Posterior vena cava (tissue), 2 donors: ENCODE results near the gene LRP2. TPM values are rescaled to one million over a fixed set of nuclear protein-coding genes. Genes with fewer than 3 reads are reported as not detected.
"Not testable (repeated sequence)": the region's sequence is repeated elsewhere in the genome, so short reads cannot be mapped to it uniquely, and the experiment has no call there.

Experiments
- DNase-seq: peaks from one replicate; pipeline ENCODE4 v3.0.0-alpha.2; 2020; ENCODE audit warnings: low spot score
- intact Hi-C, 2 donors: fragments of 100-400 bp; cut with DNase I; formaldehyde crosslinking; loops; one replicate each; pipeline versions ENCODE4 v1.14.1 to v1.14.2; 2022 to 2023
- total RNA-seq, 2 donors: library from RNA; stranded (reverse); fragmentation: NEBNext Ultra II Directional; extraction: Animal tissue kit (Norgen Biotek cat#: 25700); gene quantifications; one replicate each; pipeline ENCODE4 v1.2.1, GENCODE V29; 2021
- donor health status: DM: yes; HTN: yes; CAD: no.
- donor health status: DM: yes; HTN: yes; CAD: no.

The LRP2 gene
- total RNA-seq, 2 donors from 2014 or later = not detected

DNA sequence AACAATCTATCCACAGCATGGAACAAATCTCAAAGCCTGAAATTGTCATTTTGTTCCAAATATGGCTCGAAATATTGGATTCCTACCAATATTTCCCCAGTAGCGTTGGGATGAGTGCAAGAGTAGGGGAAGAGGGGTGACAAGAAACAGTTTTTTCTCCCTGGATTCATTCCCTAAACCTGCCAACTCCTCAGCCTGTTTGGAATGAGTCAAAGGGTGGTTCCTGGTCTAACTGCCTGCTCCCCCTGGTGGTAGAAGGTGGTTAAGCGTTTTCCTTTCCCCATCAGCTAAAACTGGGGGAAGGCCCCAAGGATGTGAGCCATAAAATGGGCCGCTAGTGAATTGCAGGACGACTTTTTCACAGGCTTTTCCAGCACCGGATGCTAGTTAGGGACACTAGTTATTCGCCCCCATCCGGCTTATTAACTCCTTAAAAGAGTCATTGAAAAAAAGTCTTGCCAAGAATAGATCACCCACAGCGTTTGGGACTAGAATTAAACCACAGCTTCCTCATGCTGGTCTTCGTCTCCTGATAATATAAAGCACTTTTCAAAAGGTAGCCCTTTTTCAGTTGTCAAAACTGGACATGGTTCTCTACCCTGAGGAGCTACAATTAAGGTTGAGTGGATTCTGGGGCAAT is 220.5 kb downstream of the LRP2 start:
- DNase-seq = no peak

DNA sequence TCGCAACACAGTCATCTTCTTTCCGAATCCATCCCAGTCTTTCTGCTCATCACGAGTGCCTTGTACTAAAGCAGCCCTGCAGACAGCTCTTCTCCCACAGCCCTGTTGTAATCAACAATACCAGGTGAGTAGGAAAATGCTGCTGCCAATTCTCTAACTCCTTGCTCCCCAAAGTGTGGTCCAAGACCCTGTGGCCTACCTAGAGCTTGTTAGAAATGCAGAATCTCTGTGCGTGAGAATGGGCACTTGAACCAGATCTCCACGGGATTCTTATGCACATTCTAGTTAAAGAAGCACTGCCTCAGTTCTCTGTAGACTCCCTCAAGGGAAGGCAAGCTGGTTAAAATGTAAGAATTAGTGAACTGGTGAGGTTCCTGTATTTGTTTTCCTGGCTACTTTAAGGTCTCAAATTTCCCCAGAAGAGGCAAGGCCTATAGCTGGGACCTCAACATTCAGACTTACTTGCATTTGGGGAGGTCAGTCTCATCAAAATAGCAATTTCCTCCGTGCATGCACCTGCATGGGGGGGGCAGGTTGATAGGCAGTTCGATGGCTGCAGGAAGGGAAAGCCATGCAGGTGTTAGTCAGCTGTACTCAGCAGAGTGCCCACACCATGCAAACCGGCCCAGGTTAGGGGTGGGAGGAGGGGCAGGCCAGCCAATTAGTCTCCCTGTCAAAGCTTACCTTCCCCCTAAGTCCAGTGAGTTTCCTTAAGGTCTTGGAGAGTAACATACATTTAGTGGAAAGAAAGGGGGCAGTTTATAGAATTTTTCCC is 222.2 kb downstream of the LRP2 start:
- DNase-seq = no peak

More for the DNA sequence above, 220.5 kb downstream of the LRP2 start:
- intact Hi-C loops = no loop called here

DNA sequence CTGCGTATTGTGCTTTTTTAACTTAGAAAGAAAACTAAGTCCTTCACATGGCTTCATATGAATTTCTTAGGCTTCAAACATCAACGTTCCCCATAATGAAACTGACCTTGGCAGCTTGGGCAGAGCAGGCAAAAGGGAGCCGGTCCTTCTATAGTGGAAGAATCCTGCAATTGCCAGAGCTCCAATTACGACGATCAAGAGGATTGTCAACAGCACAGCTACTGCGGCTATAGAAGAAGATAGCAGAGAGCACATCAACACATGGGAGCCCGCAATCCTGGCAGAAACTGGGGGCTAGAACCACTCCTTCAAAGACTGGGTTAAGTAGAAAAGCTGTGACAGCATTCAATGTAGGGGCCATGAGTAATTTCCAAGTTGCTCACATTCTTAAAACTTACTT is 223.2 kb downstream of the LRP2 start:
- intact Hi-C loops = loop anchor here in 1 of 2 donors (10.0 kb wide), 1 partner anchor 174 kb away; no protein-coding TSS in a partner anchor

More for the DNA sequence above, 222.2 kb downstream of the LRP2 start:
- intact Hi-C loops = loop anchor here in 1 of 2 donors (10.0 kb wide), 1 partner anchor 175 kb away; no protein-coding TSS in a partner anchor

DNA sequence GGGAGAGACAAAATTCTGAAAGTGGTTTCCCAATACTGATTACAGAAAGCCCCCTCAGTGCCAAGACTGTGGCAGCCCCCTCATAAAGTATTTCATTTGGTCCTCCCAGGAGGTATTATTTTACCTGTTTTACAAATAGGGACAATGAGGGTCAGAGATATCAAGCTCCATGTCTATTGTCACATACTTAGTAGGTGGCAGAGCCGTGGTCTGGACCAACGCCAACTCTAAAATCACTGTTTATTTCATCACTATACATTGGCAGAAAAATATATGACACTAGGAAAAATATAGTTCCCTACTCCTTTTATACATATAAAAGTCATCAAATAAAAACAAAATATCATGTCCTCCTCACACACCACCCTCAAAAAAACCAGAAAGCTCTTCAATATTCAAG is 224.4 kb downstream of the LRP2 start:
- intact Hi-C loops = loop anchor here in 1 of 2 donors (10.0 kb wide), 1 partner anchor 173 kb away; no protein-coding TSS in a partner anchor
- DNase-seq = no peak

More for the DNA sequence above, 223.2 kb downstream of the LRP2 start:
- DNase-seq = no peak

DNA sequence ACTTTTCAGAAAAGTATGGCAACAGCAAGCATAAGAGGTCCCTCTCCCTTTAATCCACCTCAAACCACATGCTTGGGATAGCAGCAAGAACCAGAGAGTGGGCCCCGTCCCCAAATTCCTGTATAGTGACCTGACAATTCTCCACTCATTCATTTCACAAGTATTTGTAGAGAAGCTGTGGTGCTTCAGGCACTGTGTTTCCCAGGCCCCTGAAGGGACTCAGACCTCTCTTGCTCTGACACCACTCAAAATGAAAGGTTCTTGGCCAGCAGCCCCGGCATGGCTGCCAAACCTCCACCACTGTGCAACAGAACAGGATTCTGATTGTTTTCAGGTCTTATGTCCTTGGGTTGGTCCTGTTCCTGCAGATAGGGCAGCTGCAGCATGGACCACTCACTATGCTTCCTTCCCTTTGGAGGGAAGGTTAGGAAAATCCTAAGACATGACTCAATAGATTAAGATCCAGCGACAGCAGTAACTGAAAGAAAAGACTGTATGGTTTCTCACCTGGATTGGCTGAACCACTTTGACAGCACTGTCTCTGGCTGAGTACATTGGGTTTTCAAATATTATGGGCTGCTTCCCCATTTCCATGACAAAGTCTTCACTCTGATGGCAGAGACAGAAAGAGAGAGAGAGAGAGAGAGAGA is 225.3 kb downstream of the LRP2 start:
- no peak for DNase-seq
- intact Hi-C loops = loop anchor here in 1 of 2 donors (10.0 kb wide), 1 partner anchor 172 kb away; no protein-coding TSS in a partner anchor

DNA sequence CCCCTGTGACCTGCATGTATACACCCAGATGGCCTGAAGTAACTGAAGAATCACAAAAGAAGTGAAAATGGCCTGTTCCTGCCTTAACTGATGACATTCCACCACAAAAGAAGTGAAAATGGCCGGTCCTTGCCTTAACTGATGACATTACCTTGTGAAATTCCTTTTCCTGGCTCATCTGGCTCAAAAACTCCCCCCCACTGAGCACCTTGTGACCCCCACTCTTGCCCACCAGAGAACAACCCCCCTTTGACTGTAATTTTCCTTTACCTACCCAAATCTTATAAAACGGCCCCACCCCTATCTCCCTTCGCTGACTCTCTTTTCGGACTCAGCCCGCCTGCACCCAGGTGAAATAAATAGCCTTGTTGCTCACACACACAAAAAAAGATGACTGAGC is 225.9 kb downstream of the LRP2 start:
- intact Hi-C loops = loop anchor here in 1 of 2 donors (10.0 kb wide), 1 partner anchor 172 kb away; no protein-coding TSS in a partner anchor
- DNase-seq = not testable (repeated sequence)

DNA sequence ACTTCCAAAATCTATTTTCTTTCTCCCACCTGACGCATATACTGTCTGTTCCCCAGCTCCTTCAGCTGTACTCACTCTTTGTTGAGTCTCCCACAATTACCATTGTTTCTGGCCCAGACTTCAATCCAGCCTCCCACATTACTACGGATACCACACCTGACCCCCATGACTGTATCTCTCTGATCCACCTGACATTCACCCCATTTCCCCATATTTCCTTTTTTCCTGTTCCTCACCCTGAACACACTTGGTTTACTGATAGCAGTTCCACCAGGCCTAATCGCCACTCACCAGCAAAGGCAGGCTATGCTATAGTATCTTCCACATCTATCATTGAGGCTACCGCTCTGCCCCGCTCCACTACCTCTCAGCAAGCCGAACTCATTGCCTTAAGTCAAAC is 228.1 kb downstream of the LRP2 start:
- not testable (repeated sequence) for DNase-seq
- intact Hi-C loops = loop anchor here in 1 of 2 donors (10.0 kb wide), 1 partner anchor 169 kb away; no protein-coding TSS in a partner anchor

DNA sequence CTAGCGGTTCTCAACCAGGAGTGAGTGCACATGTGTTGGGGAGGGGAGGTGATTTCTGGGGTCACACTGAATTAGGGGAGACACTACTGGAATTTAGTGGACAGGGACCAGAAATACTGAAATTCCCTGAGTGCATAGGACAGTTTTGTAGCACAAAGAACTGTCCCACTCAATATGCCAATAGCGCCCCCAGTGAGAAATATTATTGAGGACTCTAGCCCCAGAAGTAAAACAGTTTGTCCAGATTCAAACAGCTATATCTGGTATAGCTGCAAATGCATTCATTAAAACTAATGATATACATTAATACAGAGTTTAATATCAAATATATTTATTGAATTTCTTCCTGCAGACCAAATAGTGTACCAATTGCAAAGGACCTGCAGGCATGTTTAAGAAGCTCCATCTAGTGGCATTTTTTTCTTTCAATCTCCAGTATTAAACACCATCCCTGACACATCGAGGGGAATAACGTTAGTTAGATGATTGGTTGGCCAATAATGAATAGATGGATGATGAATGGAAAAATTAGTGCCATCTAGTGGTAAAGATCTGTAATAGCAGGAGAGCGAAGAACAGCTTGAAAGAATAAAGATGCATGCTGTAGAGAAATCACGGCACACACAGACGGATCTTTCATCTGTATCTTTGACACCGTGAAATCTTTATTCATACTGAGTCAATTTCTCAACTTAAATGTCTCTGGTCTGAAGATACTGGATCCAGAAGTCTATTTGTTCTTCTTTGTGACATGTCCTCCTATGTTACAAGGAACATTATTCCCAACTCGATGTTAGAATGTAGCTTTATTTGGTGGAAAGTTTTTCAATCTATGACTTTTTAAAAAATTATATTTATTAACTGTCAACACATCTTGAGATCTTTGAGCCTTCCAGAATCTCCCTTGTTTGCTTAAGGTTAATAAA is 230.5 kb downstream of the LRP2 start:
- intact Hi-C loops = loop anchor here in 1 of 2 donors (10.0 kb wide), 1 partner anchor 167 kb away; no protein-coding TSS in a partner anchor
- no peak for DNase-seq

DNA sequence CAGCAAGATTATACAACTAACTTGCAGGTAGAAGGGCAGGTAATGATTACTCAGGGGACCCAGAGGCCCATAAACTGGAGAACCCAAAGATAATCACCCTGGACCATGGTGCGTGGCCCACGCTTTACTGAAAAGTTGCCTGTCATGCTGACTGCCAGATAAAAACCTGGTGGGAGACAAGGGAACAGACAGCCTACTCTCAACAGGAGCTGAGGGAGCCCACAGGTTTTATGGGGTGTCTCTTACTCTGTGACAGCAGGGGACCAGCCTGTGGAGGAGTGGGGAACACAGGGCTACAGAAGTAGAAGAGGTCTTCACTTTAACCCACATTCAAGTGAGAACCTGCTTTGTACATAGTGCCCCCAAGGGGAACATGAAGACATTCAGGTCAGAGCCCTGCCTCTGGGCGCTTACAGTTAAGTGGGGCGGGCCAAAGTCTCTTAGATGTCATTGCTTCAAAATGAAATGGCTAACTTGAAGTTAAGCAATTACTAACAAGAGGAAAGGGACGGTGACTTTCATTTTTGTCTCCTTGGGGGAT is 232.6 kb downstream of the LRP2 start:
- intact Hi-C loops = loop anchor here in 1 of 2 donors (10.0 kb wide), 1 partner anchor 165 kb away; no protein-coding TSS in a partner anchor
- DNase-seq = no peak

DNA sequence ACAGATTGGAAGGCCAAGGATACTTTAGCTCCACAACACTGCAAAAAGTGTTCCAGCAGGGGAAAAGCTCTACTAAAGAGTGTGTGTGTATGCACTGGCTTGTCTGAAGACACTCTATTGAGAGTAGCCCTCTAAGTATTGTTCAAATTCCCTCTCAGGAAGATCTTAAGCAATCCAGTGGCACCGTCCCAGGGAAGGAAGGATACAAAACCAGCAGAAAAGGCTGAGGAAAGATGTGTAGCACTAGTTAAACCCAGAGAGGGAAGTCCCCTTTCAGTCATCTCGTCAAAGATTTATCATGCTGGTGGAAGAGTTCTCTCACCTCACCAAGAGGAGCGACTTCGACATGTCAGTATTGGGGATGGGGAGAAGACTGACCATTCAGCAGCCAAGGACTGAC is 242.5 kb downstream of the LRP2 start:
- intact Hi-C loops = no loop called here
- no peak for DNase-seq

DNA sequence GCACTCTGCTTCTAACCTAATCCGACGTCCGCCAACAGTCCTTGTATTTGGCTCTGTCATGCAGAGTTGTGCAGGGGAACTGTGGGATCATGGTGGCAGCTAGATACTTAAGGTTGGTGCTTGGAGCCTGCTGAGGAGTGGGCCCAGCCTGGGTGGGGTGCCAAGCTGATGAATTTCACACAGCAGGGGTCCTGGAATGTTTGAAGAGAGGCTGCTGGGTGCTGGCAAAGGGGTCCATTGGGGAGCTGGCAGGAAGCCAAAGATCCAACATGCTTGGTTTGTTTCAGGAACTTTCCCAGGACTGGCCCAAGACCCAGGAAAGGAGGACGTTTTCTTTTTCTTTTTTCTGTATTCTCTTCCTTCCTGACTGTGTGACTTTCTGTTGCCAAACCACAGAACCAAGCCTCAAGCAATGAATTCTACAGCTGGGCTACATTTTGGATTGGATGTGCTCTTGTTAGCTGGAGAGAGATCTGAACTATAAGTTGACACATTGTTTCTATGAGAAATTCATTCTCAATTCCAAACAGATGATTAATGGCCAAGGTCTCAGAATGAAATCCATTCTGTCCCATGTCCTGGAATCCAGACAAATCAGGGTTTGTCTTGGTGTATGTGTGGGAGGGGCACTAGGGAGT is 243.1 kb downstream of the LRP2 start:
- intact Hi-C loops = no loop called here
- DNase-seq = no peak

DNA sequence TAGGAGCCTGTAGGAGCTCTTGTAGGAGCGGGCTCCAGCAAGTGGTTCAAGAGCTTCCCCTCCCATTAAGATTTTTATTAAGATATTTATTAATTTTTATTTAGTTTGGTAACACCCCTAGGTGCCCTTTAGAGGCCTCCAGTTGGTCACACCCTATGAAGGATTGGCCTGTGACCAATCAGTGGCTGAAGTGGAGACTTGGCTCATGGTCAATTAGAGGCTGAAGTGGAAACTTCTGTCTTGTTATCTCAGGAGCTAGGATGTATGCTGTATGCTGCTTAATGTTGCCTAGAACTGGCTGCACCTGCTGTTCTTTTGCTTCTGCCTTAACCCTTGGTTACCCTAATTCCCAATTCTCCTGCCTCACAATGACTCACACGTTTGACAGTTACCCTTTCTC is 244.3 kb downstream of the LRP2 start:
- intact Hi-C loops = no loop called here
- DNase-seq = no peak

DNA sequence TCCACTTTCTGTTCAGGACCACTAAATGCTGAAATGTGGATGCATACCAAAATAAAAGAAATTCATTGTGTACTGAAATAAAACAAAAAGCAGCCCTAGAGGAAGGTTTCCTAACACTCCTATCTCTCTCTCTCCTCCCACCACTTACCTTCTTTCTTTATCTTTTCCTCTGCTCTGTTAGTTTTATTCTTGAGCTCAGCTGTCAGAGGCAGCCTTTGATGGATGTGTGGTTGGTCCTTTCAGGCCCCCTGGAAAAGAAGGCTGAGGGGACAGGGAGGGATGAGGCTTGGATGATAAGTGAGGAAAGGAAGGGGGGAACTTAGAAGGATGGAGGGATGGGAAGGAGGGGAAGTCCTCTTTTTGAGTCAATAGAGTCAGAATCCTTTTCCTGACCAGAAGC is 245.3 kb downstream of the LRP2 start:
- intact Hi-C loops = no loop called here
- DNase-seq = no peak

DNA sequence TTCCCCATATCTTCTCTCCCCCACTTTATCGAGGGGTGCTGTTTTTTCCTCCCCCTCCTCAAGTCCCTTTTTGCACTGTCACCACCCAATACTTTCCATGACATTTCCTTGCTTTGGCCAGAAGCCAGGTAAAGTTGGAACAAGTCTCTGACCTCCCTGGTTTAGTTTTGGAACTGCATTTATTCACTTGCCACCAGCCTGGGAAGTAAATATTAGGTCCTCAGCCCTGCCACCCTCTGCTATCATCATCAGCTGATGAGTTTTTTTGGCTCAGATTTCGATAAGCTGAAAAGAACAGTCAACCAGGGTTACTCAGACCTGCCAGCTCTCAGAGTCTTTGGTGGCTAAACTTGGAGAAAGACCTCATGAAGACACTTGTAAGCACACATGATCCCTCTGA is 246.0 kb downstream of the LRP2 start:
- DNase-seq = no peak
- intact Hi-C loops = no loop called here

DNA sequence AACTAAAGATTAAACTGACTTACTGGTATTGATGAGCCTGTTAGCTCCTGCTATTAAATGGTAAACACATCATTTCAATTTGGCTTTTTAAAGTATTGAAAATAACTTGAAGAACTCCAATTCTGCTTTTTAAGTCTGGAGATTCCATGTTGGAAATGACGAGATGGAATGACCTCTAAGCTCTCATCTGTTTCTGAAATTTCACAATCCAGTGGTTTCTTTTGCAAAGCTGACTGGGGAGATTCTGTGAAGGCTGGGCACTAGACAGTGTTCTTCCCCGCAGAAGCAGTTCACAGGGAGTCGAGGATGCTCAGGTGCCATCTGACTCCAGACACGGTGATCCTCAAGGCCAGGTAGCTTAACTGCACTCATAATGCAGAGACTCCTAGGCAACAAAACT is 248.3 kb downstream of the LRP2 start:
- intact Hi-C loops = no loop called here
- DNase-seq = no peak

DNA sequence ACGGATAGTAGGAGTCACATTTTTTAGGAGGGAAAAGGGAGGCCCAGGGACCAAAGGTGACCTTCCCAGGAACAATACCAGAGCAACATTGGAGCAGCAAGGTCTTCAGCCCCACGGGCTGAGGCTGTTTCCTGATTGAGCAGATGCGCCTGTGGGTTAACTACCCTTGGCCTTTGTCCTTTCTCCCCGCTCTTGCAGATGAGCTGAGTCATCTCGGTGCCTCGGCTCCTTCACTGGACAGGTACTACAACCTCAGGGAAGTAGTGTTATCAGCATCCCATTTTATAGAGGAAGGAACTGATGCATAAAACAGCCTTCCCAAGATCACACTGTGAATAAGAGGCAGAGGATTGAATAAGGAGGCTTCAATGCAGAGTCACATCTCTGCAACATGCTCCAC is 249.5 kb downstream of the LRP2 start:
- no peak for DNase-seq
- intact Hi-C loops = no loop called here

DNA sequence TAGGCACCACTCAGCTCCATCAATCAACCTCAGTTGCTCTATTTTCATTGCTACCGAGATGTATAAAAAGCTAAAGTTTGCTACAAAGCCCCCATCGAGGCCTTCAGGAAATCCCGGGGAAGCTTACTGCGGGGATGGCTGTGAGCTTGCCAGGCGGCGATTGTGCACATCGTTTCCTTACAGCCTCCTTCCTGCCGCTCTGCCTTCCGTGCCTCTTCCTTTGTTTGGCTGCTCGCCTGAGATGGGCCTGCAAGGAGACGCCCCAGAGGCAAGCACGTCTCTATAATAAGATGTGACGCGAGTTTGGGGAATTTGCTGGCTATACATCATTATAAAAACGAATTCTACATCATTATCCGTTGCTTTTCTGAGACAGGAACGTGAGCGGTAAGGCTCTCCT is 251.4 kb downstream of the LRP2 start:
- intact Hi-C loops = no loop called here
- DNase-seq = no peak

DNA sequence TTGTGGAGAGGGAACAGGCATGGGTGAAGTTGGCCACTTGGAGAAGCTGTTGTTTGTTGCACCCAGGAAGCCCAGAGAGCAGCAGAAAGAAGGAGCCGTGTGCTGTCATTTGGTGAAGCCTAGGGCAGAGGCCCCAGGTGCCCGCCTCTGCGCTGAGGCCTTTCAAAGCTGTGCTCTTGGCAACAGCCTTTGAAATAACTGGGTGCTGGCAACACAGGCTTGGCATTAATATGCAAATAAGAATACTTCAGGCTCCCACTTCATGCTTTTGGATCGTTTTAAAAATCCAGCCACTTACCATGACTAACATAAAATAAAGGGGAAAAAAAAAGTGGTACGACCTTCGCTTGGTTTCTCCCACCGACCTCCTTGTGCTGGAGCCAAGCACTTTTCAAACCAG is 251.9 kb downstream of the LRP2 start:
- intact Hi-C loops = no loop called here
- DNase-seq = no peak
